HG03457 (cell line): ENCODE data around the gene IL4R.
"Not testable (repeated sequence)": the region's sequence is repeated elsewhere in the genome, so short reads cannot be mapped to it uniquely, and the experiment has no call there.

Source experiments
- ATAC-seq: cut with Tn5 transposase; IDR thresholded peaks from one replicate; pipeline ENCODE4 v1.9.1; 2021; ENCODE audit warnings: moderate number of reproducible peaks; ENCODE audit not compliant: unreplicated experiment

IL4R gene

DNA sequence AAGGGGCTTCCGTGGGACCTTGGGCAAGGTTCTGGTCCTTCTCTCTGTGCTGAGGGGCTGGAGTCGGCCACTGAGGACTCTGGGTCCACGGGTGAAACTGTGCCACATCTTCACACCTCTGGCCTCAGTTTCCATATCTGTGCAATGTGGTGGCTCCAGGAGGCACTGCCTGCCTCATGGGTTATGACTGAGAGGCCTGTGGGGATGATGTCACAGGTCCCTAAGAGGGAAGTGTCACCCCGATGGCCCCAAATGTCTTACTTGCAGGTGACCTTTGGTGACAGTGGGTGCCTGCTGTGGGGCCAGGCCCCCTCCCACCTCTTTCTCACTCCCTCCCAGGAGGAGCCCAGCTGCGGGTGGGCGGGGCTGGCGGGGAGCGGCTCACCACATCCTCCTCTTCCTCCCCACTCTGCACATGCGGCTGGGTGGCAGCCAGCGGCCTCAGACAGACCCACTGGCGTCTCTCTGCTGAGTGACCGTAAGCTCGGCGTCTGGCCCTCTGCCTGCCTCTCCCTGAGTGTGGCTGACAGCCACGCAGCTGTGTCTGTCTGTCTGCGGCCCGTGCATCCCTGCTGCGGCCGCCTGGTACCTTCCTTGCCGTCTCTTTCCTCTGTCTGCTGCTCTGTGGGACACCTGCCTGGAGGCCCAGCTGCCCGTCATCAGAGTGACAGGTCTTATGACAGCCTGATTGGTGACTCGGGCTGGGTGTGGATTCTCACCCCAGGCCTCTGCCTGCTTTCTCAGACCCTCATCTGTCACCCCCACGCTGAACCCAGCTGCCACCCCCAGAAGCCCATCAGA, 88.2 kb downstream of the IL4R start, which contains the start of gene IL21R:
Gene IL21R, plus strand, starts transcription at position 407 of the 801 bp plus-strand sequence. CDS start 27,898 bp downstream, outside the sequence.
- ATAC-seq: peak; percentile 39

DNA sequence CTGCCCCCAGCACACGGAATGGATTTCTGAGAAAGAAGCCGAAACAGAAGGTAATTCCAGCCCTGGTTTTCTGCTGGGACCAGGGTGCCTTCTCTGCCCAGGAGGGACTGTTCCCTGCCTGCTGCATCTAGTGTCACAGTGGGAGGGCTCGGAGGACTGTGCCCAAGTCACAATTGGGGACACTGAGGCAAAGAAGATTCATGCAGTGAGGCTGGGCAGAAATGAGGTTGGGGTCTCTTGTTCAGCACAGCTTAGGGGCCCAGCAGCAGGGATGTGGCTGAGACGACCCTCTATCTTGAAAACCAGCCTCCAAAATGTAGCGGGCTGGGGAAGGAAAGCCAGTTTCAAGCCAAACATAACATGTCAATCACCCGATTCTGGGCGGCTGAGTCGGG, 88.8 kb downstream of the IL4R start:
- ATAC-seq: no peak

DNA sequence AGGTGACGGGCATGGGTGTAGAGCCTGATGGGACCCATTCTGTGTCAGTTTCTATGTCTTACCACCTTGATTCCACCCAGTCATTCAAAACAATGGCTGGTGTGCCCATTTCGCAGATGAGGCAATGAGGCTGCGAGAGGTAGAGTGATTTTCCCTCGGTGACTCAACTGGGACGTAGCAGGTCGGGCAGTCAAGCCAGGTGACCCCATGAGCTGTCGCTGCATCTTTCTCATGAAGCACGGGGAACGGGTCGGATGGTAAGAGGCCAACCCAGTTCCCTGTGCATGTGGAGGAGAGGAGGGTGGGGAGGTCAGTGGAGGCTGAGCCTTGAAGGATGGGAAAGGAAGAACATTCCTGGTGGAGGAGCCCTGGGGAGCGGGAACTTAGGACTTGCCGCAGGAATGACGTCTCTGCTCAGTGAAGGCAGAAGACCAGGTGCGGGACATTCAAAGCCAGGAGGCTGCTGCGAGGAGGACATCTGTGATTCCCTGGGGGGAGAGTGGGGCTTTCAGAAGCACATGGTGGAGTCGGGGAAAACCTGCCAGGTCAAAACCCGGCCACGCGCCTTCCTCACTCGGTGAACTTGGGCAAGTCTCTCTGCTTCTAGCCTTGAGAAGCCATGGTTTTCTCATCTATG, 89.3 kb downstream of the IL4R start:
- ATAC-seq: no peak

DNA sequence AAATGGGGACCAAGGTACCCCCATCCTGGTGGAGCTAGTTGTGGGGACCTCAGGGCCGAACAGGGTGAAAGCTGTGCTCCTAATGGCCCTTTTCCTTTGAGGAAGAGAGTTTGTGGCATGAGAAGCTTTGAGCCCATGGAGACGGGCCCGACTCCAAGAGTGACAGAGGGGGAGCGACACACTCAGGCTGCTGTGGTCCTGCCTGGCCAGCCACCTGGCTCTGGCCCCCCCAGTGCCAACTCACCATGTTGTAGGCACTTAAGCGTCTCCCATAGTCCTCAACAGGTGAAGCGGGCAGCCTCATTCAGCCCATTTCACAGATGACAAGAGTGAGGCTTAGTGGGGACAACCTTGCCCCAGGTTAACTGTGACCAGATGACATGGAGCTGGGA, 89.8 kb downstream of the IL4R start:
- no peak for ATAC-seq

DNA sequence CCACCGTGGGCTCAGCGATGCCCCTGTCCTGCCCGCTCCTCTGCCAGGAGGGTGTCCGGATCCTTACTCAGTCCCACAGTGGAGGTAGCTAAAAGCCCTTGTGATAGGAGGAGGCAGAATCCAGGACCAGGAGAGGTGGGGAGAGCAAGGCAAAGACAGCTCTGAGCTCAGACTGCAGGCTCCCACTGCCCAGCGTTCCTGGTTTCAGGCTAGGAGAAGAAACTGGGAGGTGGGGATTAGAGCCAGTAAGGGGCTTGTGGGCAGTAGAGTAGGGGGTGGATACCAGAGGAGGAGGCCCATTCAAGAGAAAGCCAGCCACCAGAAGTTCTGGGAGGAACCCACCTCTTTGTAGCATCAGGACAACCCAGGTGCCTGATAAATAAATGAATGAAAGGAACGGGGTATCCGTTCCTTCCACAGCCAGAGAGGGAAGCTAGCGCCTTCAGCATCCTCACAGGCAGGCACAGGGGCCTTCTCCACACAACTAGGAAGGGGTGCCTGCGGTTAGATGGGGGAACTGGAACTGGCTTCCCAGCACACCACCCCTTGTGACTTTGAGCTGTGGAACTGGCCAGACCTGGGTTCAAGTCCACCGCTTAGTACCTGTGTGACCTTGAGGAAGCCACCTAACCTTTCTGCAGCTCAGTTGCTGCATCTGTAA, 90.5 kb downstream of the IL4R start:
- ATAC-seq: no peak

DNA sequence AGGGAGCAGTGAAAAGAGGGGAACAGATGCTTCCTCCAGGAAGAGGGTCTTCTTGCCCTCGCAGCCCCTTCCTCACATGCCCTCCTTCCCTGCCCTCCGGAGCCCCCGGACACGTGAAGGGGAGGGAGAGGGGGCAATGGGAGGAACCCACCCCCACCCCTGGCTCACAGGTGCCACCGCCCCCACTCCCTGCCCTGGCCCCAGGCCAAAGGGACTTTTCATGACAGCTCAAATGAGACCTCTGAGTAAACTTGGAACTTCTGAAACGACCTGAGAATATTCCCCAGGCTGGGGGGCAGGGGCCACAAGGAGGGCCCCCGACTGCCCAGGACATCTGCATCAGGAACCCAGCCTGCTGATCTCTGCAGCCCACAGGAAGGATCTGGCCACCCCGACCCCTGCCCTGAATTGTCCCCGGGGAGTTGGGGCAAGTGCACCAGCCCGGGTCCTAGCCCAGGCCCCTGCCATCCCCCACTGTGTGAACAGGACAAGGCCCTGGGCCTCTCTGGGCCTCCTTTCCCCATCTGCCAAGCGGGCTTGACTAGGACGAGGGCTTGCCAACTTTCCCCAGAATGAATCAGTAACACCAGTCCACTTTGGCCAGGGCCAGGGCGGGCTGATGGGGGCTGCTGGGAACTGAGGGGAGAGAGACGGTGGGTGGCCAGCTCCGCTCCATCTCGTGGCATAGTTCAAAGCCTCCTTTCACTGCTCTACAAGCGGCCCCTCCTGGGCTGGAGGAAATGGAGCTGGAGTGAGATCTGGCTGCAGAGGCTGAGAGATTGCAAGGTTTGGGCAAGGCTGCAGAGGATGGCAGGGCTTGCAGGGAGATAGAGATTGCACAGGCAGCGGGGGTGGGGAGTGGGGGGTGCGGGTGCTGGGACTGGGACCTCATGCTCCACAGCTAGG, 92.0 kb downstream of the IL4R start:
- no peak for ATAC-seq

DNA sequence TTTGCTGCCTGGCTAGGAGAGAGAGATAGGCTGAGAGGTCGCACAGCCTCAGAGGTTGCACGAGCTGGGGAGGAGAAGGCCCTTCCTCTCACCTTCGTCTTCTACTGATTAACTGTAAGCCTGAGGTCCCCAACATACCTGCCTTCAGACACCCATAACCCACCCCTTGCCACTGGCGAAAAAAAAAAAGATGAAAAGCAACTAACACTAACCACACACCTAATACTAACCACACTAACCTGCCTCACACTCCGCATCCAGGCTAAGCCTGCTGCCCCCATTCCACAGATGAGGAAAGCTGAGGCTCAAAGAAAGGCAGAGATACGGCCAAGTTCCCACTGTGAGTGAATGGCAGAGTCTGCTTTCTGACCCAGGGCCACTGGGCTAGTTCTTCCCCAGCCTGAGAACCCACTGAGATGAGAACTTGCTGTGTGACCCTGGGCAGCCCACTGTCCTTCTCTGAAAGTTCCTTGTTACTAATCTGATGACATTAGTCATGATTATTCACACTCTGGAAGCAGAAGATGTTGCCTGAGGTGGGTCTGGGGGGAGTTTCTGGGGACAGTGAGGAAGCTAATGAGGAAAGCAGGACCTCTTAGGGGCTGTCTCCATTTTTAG, 92.8 kb downstream of the IL4R start:
- no peak for ATAC-seq

DNA sequence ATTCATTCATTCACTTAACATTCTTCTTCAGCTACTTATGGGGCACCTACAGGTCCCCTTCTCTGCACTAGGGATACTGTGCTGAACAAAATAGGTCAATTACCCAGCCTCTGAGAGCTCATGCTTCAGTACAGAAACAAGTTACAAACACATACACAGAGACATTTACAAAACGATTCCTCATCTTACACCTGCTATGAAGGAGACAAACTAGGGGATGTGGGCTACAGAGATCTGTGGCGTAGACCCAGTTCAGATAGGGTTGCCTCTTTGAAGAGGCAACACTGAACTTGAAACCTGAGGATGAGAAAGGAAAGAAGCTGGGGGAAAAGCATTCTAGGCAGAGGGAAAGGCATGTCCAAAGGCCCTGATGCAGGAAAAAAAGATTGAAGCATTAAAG, 93.4 kb downstream of the IL4R start:
- no peak for ATAC-seq

DNA sequence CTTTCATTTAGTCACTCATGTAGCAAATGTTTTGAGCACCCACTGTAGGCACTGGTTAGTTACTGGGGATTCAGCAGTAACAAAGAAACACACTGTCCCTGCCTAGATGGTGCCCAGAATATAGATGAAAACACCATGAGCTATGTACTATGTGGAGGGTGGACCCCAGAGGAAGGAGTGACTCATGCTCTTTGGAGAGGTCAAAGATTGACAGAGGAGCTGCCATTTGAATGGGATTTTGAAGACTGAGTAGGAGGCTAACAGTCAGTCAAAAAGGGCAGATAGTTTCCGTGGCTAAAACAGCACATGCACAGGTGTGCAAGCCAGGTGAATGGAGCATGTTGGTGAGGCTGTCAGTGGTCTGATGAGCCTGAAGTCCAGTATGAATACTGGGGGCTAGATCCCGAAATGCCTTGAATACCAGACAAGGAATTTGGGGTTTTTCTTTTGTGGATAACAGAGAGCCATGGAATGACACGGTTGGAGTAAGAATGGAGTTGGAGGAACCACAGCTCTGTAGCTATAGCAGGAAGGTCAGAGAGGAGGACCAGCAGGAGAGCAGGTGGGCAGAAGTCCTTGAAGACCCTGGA, 94.3 kb downstream of the IL4R start:
- ATAC-seq: no peak

DNA sequence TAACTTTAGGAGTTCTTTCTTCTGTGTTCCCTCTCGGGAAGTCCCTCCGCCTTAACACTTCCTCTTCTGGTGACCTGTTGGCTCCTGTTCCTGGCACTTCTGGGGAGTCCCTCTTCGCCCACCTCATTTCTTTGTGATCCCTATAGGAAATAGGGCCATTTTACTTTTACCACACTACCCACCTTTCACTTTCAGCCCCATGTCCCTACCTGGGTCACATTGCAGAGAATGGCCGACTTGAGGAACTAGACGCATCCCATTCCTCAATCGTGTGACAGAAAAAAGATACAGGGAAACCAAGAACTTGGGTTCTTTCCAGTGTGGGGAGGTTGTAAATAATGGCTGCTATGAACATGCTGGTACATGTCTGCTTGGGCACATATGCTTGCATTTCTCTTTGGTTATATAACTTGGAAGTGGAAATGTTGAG, 94.8 kb downstream of the IL4R start:
- ATAC-seq: peak; percentile 24

DNA sequence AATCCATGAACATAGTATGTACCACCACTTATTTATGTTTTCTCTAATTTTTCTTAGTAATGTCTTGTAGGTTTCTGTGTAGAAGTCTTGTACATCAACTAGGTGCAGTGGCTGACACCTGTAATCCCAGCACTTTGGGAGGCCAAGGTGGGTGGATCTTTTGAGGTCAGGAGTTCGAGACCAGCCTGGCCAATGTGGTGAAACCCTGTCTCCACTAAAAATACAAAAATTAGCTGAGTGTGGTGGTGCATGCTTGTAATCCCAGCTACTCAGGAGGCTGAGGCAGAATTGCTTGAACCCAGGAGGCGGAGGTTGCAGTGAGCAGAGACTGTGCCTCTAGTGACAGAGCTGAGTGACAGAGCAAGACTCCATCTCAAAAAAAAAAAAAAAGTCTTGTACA, 96.2 kb downstream of the IL4R start:
- ATAC-seq: not testable (repeated sequence)

DNA sequence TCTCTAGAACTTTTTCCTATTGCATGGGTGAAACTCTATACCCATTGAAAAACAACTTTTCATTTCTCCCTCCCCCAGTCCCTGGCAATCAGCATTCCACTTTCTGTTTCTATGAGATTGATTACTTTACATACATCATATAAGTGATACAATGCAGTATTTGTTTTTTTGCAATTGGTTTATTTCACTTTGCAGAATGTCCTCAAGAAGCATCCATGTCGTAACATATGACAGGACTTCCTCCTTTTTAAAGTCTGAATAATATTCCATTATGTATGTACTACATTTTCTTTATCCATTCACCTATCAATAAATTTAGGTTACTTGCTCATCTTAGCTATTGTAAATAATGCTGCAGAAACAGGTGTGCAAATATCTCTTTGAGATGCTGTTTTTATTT, 97.0 kb downstream of the IL4R start:
- ATAC-seq: no peak

DNA sequence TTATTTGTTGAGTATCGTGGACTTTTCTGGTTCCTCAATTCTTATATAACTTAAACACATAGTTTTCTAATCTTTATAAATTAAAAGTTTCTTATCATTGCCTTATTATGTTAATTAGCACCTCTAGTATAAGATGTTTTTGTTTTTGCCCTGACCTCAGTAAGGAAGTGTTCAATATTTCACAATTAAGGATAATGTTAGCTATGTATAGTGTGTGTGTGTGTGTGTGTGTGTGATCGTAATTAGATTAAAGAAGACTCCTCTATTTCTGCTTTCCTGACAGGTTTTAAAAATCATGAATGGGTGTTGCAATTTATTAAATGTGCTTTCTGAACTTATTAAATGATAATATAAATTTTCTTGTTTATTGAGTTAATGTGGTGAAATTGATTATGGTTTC, 100.2 kb downstream of the IL4R start:
- ATAC-seq: no peak
